ENCODE data around the gene CD2. TPM values are rescaled to one million over a fixed set of nuclear protein-coding genes. Genes with fewer than 3 reads are reported as not detected.
"Not testable (repeated sequence)": the region's sequence is repeated elsewhere in the genome, so short reads cannot be mapped to it uniquely, and the experiment has no call there.

The CD2 gene
- total RNA-seq, 1 donor from 2014 or later = not detected

DNA sequence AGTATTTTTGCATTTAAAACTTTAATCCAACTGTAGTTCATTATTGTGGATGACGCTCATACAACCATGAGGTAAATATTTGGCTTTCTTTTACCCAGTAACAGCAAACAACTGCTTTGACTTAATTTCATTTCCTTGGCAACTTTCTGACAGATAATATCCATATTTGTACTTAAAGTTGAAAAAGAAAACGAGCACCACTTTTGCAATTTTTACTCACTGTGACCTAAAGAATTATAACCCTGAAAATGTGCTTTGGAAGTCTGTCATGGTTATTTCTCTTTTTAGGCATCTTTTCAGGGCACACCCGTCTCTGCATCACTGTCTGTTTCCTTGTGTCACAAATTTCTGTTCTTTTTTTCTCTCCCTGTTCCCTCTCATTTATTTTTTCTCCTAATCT, 918 bp upstream of the CD2 start:
- DNase-seq (ENCODE audit: low spot score) = no peak
- H3K9me3 Mint-ChIP-seq (ENCODE audit: unreplicated experiment) = no peaks in the 10 kb centered on the region
- no peak overlapping the region for H3K4me3 Mint-ChIP-seq (ENCODE audit: unreplicated experiment)
- peaks cover 3% of the 10 kb centered on the region for H3K4me1 Mint-ChIP-seq (ENCODE audit: unreplicated experiment)
- H3K27ac Mint-ChIP-seq (ENCODE audit: unreplicated experiment) = no peak overlapping the region
- peaks cover 6% of the 10 kb centered on the region for H3K36me3 Mint-ChIP-seq (ENCODE audit: low read depth, unreplicated experiment)
- peaks cover 1% of the 10 kb centered on the region for H3K27me3 Mint-ChIP-seq (ENCODE audit: unreplicated experiment)
- TF ChIP-seq CTCF (IDR thresholded peaks at IDR 0.05; ENCODE audit: unreplicated experiment) = no peak

DNA sequence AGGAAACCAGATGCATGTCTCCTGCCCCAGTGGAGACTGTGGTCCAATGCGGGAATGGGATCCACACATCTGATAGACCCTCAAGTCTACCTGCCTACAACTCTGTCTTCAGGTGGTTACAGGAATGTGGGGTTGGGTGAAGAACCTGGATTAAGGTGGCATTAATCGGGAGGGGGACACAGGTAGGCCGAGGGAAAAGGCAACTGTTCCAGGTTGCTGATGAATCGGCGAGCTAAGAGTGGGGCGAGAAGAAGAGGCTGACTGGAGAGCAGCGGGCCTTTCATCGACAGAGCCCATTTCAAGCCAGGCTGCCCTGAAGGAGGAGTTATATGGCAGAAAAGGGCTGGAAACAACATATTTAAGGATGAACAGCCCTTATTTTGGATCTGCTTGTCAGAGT, 836 bp downstream of the CD2 start:
- H3K27me3 Mint-ChIP-seq (ENCODE audit: unreplicated experiment) = peaks cover 1% of the 10 kb centered on the region
- no peak for TF ChIP-seq CTCF (IDR thresholded peaks at IDR 0.05; ENCODE audit: unreplicated experiment)
- peaks cover 3% of the 10 kb centered on the region for H3K4me1 Mint-ChIP-seq (ENCODE audit: unreplicated experiment)
- no peak overlapping the region for H3K4me3 Mint-ChIP-seq (ENCODE audit: unreplicated experiment)
- H3K27ac Mint-ChIP-seq (ENCODE audit: unreplicated experiment) = no peak overlapping the region
- no peaks in the 10 kb centered on the region for H3K36me3 Mint-ChIP-seq (ENCODE audit: low read depth, unreplicated experiment)
- H3K9me3 Mint-ChIP-seq (ENCODE audit: unreplicated experiment) = no peaks in the 10 kb centered on the region
- DNase-seq (ENCODE audit: low spot score) = no peak

- H3K4me3 Mint-ChIP-seq (ENCODE audit: unreplicated experiment) = no peak overlapping the region
- H3K27me3 Mint-ChIP-seq (ENCODE audit: unreplicated experiment) = peaks cover 1% of the 10 kb centered on the region
- no peak for DNase-seq (ENCODE audit: low spot score)
- no peaks in the 10 kb centered on the region for H3K9me3 Mint-ChIP-seq (ENCODE audit: unreplicated experiment)
- H3K4me1 Mint-ChIP-seq (ENCODE audit: unreplicated experiment) = peaks cover 3% of the 10 kb centered on the region
- no peak overlapping the region for H3K27ac Mint-ChIP-seq (ENCODE audit: unreplicated experiment)
- TF ChIP-seq CTCF (IDR thresholded peaks at IDR 0.05; ENCODE audit: unreplicated experiment) = no peak
- no peaks in the 10 kb centered on the region for H3K36me3 Mint-ChIP-seq (ENCODE audit: low read depth, unreplicated experiment)
Measured at GRCh38 chr1:116755681-116756080, 1.5 kb downstream of the CD2 start.

DNA sequence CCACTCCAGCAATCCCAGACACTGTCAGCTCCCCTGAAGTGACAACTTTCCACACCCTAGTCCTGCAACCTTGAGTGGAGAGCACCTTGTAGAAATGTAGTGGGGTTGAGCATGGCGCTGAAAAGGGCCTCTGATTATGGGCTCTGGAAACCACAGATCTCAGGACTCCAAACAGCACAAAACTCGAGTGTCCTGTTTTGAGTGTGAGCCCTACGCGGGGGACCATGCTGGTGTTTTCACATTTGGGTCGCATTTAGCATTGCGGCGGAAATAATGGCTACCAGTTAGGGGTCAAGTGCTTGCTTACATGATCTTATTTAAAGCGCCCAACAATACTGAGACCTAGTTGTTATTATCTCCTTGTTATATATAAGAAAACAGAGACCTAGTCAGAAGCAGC, 1.9 kb downstream of the CD2 start:
- not testable (repeated sequence) for H3K4me3 Mint-ChIP-seq (ENCODE audit: unreplicated experiment); H3K27me3 Mint-ChIP-seq (ENCODE audit: unreplicated experiment); DNase-seq (ENCODE audit: low spot score); H3K36me3 Mint-ChIP-seq (ENCODE audit: low read depth, unreplicated experiment); H3K27ac Mint-ChIP-seq (ENCODE audit: unreplicated experiment); H3K4me1 Mint-ChIP-seq (ENCODE audit: unreplicated experiment); H3K9me3 Mint-ChIP-seq (ENCODE audit: unreplicated experiment)

DNA sequence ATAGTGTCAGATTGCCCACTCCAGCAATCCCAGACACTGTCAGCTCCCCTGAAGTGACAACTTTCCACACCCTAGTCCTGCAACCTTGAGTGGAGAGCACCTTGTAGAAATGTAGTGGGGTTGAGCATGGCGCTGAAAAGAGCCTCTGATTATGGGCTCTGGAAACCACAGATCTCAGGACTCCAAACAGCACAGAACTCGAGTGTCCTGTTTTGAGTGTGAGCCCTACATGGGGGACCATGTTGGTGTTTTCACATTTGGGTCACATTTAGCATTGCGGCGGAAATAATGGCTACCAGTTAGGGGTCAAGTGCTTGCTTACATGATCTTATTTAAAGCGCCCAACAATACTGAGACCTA, 4.2 kb downstream of the CD2 start:
- H3K4me1 Mint-ChIP-seq (ENCODE audit: unreplicated experiment); H3K27ac Mint-ChIP-seq (ENCODE audit: unreplicated experiment); H3K27me3 Mint-ChIP-seq (ENCODE audit: unreplicated experiment); H3K4me3 Mint-ChIP-seq (ENCODE audit: unreplicated experiment); DNase-seq (ENCODE audit: low spot score); H3K9me3 Mint-ChIP-seq (ENCODE audit: unreplicated experiment); H3K36me3 Mint-ChIP-seq (ENCODE audit: low read depth, unreplicated experiment): not testable (repeated sequence)

DNA sequence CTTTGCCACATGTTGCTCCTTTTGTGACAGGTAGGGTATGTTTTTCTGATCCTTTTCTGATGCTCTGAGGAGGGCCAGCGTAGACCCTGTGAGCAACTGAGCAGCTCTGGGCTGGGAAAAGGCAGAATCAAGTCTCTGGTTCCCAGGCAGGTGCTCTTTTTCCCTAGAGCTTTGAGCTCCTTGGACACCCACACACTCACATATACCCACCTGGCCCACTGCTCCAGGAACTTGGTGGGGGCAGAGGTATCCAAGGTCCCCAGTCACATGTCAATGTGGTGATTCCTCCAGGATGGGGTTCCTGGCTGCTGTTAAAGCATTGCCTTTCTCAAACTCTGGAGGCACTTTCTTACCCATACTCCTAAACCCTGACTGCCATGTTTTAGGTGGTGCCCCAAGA, 5.4 kb downstream of the CD2 start:
- H3K27ac Mint-ChIP-seq (ENCODE audit: unreplicated experiment) = no peak overlapping the region
- DNase-seq (ENCODE audit: low spot score) = no peak
- TF ChIP-seq CTCF (IDR thresholded peaks at IDR 0.05; ENCODE audit: unreplicated experiment) = no peak

More for the DNA sequence above, 5.4 kb downstream of the CD2 start:
- no peaks in the 10 kb centered on the region for H3K9me3 Mint-ChIP-seq (ENCODE audit: unreplicated experiment)
- no peak overlapping the region for H3K4me3 Mint-ChIP-seq (ENCODE audit: unreplicated experiment)
- no peaks in the 10 kb centered on the region for H3K36me3 Mint-ChIP-seq (ENCODE audit: low read depth, unreplicated experiment)
- H3K27me3 Mint-ChIP-seq (ENCODE audit: unreplicated experiment) = peaks cover 4% of the 10 kb centered on the region
- H3K4me1 Mint-ChIP-seq (ENCODE audit: unreplicated experiment) = peaks cover 3% of the 10 kb centered on the region

Data from endothelial cell (in vitro differentiated cells).